GM12801 (cell line): ENCODE data around the gene FAXDC2.

Experiments used
- TF ChIP-seq, protein P1 (sequence below): IDR thresholded peaks from one replicate; pipeline ENCODE4 v1.5.1; 2011; ENCODE audit warnings: control low read depth; ENCODE audit not compliant: insufficient read length; ENCODE audit errors: extremely low read depth

Gene FAXDC2

GRCh38 chr5:154893381-154893780 is 43.0 kb upstream of the FAXDC2 start:
- TF ChIP-seq, protein P1, sequence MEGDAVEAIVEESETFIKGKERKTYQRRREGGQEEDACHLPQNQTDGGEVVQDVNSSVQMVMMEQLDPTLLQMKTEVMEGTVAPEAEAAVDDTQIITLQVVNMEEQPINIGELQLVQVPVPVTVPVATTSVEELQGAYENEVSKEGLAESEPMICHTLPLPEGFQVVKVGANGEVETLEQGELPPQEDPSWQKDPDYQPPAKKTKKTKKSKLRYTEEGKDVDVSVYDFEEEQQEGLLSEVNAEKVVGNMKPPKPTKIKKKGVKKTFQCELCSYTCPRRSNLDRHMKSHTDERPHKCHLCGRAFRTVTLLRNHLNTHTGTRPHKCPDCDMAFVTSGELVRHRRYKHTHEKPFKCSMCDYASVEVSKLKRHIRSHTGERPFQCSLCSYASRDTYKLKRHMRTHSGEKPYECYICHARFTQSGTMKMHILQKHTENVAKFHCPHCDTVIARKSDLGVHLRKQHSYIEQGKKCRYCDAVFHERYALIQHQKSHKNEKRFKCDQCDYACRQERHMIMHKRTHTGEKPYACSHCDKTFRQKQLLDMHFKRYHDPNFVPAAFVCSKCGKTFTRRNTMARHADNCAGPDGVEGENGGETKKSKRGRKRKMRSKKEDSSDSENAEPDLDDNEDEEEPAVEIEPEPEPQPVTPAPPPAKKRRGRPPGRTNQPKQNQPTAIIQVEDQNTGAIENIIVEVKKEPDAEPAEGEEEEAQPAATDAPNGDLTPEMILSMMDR = no peak

DNA sequence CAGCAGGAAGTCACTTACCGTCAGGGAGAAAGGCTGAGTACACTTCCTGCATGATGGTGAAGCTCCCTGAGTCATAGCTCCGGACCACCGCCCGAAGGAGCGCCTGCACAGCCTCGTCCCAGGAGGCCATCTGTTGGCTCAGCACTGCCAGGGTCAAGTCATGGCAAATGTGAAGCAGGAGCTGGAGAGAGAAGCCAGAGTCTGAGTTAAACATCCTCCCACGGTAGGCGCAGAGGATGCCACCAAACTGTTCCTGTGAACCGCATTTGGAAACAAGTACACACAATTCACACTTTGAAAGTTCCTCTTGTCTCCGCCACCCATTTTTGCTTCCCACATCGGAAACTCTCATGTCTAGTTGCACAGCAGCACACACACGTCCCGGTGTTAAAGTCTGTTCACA is 42.0 kb upstream of the FAXDC2 start:
- TF ChIP-seq, protein P1 = no peak

- TF ChIP-seq, protein P1 = no peak
Measured at GRCh38 chr5:154885439-154885838, 35.0 kb upstream of the FAXDC2 start.

DNA sequence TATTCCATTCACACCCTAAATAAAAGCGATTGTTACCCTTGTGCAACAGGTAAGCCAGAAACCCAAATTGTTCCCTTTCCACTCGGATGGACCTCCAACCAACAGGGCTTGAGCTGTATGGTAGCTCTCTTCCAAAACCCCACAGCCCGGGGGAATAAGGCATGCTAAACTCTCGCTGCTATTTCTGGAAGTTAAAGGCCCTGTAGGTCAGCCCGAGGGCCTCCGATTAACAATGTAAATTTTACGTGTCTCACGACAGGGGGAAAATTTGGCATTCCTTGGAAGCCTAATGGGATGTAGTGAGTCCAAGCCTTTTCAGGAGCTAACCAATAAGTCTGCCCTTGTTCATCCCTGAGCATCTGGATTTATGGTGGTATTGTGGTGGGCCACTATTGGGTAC is 34.0 kb upstream of the FAXDC2 start:
- TF ChIP-seq, protein P1 = no peak

- TF ChIP-seq, protein P1 = no peak
Measured at GRCh38 chr5:154881986-154882385, 31.6 kb upstream of the FAXDC2 start.

DNA sequence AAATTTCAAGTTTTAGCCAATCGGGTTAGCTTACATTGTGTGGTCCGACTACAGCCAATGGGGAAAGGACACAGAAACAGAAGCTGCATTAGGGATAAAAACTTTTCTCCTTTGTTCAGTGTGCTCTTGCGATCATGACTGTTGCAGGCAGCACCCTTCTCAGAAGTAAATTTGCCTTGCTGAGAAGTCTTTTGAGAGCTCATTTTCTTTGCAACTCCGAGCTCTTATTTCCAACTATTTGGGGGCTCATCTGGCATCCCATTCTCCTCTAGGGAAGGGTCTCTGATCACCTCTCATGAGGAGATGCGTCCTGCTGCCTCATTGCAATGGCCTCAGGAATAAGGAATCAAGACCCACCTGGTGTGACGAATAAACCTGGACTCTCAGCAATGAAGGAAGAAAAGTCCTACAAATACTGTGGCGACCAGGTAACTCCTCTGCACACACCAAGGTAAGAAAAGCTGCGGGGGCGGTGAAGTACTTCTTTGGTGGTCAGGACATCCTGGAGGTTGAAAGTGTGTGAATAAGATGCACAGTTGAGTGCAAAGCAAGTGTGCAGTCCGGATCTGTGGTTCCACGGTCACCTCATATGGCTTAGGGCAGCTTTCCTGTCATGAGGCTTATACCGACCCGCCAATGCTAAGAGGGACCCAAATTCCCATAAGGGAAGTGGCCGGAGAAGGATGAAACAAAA is 28.4 kb upstream of the FAXDC2 start:
- TF ChIP-seq, protein P1 = no peak

DNA sequence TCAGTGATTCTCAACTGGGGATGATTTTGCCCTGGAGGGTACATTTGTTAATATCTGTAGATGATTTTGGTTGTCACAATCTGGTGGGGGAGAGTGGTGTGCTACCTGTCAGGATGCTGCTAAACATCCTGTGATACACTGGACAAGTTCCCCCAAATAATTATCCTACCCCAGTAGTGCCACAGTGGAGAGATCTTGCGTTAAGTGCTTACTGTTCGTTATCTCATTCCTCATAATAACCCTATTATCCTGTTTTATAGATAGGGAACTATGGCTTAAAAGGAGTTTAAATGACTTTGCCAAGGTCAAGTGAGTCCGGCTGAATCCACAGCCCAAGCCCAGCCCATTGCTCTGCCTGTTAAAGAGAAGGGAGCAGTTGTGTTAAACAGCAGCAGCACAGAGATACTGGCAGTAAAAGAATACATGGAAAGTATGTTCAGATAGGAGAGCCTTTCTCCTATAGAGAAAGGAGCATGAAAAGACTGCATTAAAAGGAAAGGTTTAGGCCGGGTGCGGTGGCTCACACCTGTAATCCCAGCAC is 23.5 kb upstream of the FAXDC2 start:
- TF ChIP-seq, protein P1 = no peak

- TF ChIP-seq, protein P1 = no peak
Measured at GRCh38 chr5:154871734-154872133, 21.3 kb upstream of the FAXDC2 start.
